HG03432 (cell line): Measurements from ENCODE around the gene GSE1.
"Not testable (repeated sequence)": the region's sequence is repeated elsewhere in the genome, so short reads cannot be mapped to it uniquely, and the experiment has no call there.

Experiments used
- ATAC-seq: cut with Tn5 transposase; IDR thresholded peaks from one replicate; pipeline ENCODE4 v1.9.1; 2021; ENCODE audit warnings: mild to moderate bottlenecking, moderate library complexity; ENCODE audit not compliant: unreplicated experiment

The GSE1 gene

GRCh38 chr16:85589688-85590505, 23.2 kb upstream of the GSE1 start:
- ATAC-seq, result no peak

- ATAC-seq, result no peak
These were observed 22.7 kb upstream of the GSE1 start for GRCh38 chr16:85590506-85590832.

GRCh38 chr16:85591381-85591780, 21.7 kb upstream of the GSE1 start:
- ATAC-seq, result no peak

- not testable (repeated sequence) for ATAC-seq
These were observed 20.8 kb upstream of the GSE1 start for GRCh38 chr16:85592277-85592676.

- ATAC-seq, result no peak
These were observed 20.2 kb upstream of the GSE1 start for GRCh38 chr16:85592700-85593493.

GRCh38 chr16:85593494-85594221, 19.5 kb upstream of the GSE1 start:
- ATAC-seq, result no peak

GRCh38 chr16:85594273-85594977, 18.7 kb upstream of the GSE1 start:
- no peak for ATAC-seq

- no peak for ATAC-seq
These were observed 18.0 kb upstream of the GSE1 start for GRCh38 chr16:85594978-85595661.

- no peak for ATAC-seq
These were observed 17.2 kb upstream of the GSE1 start for GRCh38 chr16:85595812-85596502.

- ATAC-seq, result no peak
These were observed 15.0 kb upstream of the GSE1 start for GRCh38 chr16:85598141-85598540.

- no peak for ATAC-seq
These were observed 13.0 kb upstream of the GSE1 start for GRCh38 chr16:85600078-85600477.

- no peak for ATAC-seq
These were observed 12.4 kb upstream of the GSE1 start for GRCh38 chr16:85600530-85601271.

- no peak for ATAC-seq
These were observed 11.9 kb upstream of the GSE1 start for GRCh38 chr16:85601272-85601639.

GRCh38 chr16:85601730-85602401, 11.3 kb upstream of the GSE1 start:
- no peak for ATAC-seq

GRCh38 chr16:85602402-85603202, 10.5 kb upstream of the GSE1 start:
- ATAC-seq, result no peak

- no peak for ATAC-seq
These were observed 9.8 kb upstream of the GSE1 start for GRCh38 chr16:85603203-85603755.

GRCh38 chr16:85604145-85604705, 8.9 kb upstream of the GSE1 start:
- ATAC-seq, result no peak
